ENCODE measurements around the gene FGF11. TPM values are rescaled to one million over a fixed set of nuclear protein-coding genes. Genes with fewer than 3 reads are reported as not detected.
A peak's percentile ranks its signal among the peaks of the same experiment; 100 is the strongest.

The FGF11 gene
- total and polyA plus RNA-seq, 7 experiments from 2014 or later, result 0.09 to 39.7 (median 3.3) TPM; not detected in 1

GRCh38 chr17:7425756-7426155 is 13.6 kb upstream of the FGF11 start:
- DNase-seq (no peak), ATAC-seq (no peak)
- Histone ChIP-seq H3K4me3 (ENCODE audit: low read length) (no peak overlapping the region), H3K36me3 (ENCODE audit: control insufficient read depth in 2 of 3, insufficient read depth in 3 of 3, low read length in 3 of 3) (no peaks in the 10 kb centered on the region), H3K27me3 (ENCODE audit: control insufficient read depth in 2 of 2, insufficient read depth in 2 of 2, low read length in 2 of 2) (no peaks in the 10 kb centered on the region), H3K9me3 (ENCODE audit: control insufficient read depth in 2 of 3, low read length in 3 of 3) (no peaks in the 10 kb centered on the region), H3K4me1 (ENCODE audit: control insufficient read depth in 2 of 2, insufficient read depth in 2 of 2, low read length in 2 of 2) (no peaks in the 10 kb centered on the region), H3K27ac (ENCODE audit: low read depth, low read length) (no peak overlapping the region)
- peak overlapping the region in 1 of 9 donors; percentile 46 for H3K27ac Mint-ChIP-seq
- peaks cover 0 to 3% (median 0%) of the 10 kb centered on the region in 5 donors for H3K27me3 Mint-ChIP-seq
- no peaks in the 10 kb centered on the region for H3K36me3 Mint-ChIP-seq
- ChIA-PET POLR2A (interaction anchor here (0.6 to 1.9 kb wide), 4 partner anchors 9 to 90 kb away, joined by 3 to 6 read pairs (median 4); partner anchors contain the start of gene TMEM102), CTCF (no interaction called here)
- intact Hi-C loops (cut with micrococcal nuclease), result no loop called here
- no peak overlapping the region for H3K4me3 Mint-ChIP-seq
- peaks cover 0 to 2% (median 0%) of the 10 kb centered on the region in 11 donors for H3K9me3 Mint-ChIP-seq
- H3K4me1 Mint-ChIP-seq, result peaks cover 0 to 1% (median 0%) of the 10 kb centered on the region in 7 donors

- intact Hi-C loops (cut with micrococcal nuclease), result no loop called here
- peaks cover 0 to 2% (median 0%) of the 10 kb centered on the region in 11 donors for H3K9me3 Mint-ChIP-seq
- peaks cover 0 to 3% (median 0%) of the 10 kb centered on the region in 5 donors for H3K27me3 Mint-ChIP-seq
- H3K4me1 ChIP-seq (ENCODE audit: control insufficient read depth in 2 of 2, insufficient read depth in 2 of 2, low read length in 2 of 2), result no peaks in the 10 kb centered on the region
- no peaks in the 10 kb centered on the region for H3K9me3 ChIP-seq (ENCODE audit: control insufficient read depth in 2 of 3, low read length in 3 of 3)
- no peaks in the 10 kb centered on the region for H3K27me3 ChIP-seq (ENCODE audit: control insufficient read depth in 2 of 2, insufficient read depth in 2 of 2, low read length in 2 of 2)
- no peak for ATAC-seq
- H3K27ac ChIP-seq (ENCODE audit: low read depth, low read length), result no peak overlapping the region
- no peak overlapping the region for H3K4me3 Mint-ChIP-seq
- peaks cover 0 to 3% (median 0%) of the 10 kb centered on the region in 7 donors for H3K4me1 Mint-ChIP-seq
- no peak overlapping the region for H3K4me3 ChIP-seq (ENCODE audit: low read length)
- peak overlapping the region in 2 of 9 donors; percentile 29 to 46 for H3K27ac Mint-ChIP-seq
- ChIA-PET CTCF (no interaction called here), POLR2A (interaction anchor here (0.6 kb wide), 1 partner anchor 223 kb away, joined by 3 read pairs; no protein-coding TSS in a partner anchor)
- no peaks in the 10 kb centered on the region for H3K36me3 Mint-ChIP-seq
- DNase-seq, result no peak
- H3K36me3 ChIP-seq (ENCODE audit: control insufficient read depth in 2 of 3, insufficient read depth in 3 of 3, low read length in 3 of 3), result no peaks in the 10 kb centered on the region
Measured at GRCh38 chr17:7426203-7426863, 13.0 kb upstream of the FGF11 start.

- intact Hi-C loops (cut with micrococcal nuclease), result no loop called here
- ChIA-PET CTCF (no interaction called here), POLR2A (interaction anchor here (0.6 kb wide), 2 partner anchors 223 to 226 kb away, joined by 3 read pairs; no protein-coding TSS in a partner anchor)
- Mint-ChIP-seq H3K27me3 (peaks cover 0 to 3% (median 0%) of the 10 kb centered on the region in 5 donors), H3K27ac (no peak overlapping the region), H3K4me3 (no peak overlapping the region), H3K36me3 (no peaks in the 10 kb centered on the region), H3K9me3 (peaks cover 0 to 2% (median 0%) of the 10 kb centered on the region in 11 donors), H3K4me1 (peaks cover 0 to 3% (median 0%) of the 10 kb centered on the region in 7 donors)
- H3K27ac ChIP-seq (ENCODE audit: low read depth, low read length), result no peak overlapping the region
- no peaks in the 10 kb centered on the region for H3K36me3 ChIP-seq (ENCODE audit: control insufficient read depth in 2 of 3, insufficient read depth in 3 of 3, low read length in 3 of 3)
- H3K4me3 ChIP-seq (ENCODE audit: low read length), result no peak overlapping the region
- DNase-seq (no peak), ATAC-seq (no peak)
- H3K9me3 ChIP-seq (ENCODE audit: control insufficient read depth in 2 of 3, low read length in 3 of 3), result no peaks in the 10 kb centered on the region
- H3K27me3 ChIP-seq (ENCODE audit: control insufficient read depth in 2 of 2, insufficient read depth in 2 of 2, low read length in 2 of 2), result no peaks in the 10 kb centered on the region
- no peaks in the 10 kb centered on the region for H3K4me1 ChIP-seq (ENCODE audit: control insufficient read depth in 2 of 2, insufficient read depth in 2 of 2, low read length in 2 of 2)
Measured at GRCh38 chr17:7426896-7427489, 12.3 kb upstream of the FGF11 start.

- Histone ChIP-seq H3K9me3 (ENCODE audit: control insufficient read depth in 2 of 3, low read length in 3 of 3) (no peaks in the 10 kb centered on the region), H3K4me3 (ENCODE audit: low read length) (no peak overlapping the region), H3K27me3 (ENCODE audit: control insufficient read depth in 2 of 2, insufficient read depth in 2 of 2, low read length in 2 of 2) (no peaks in the 10 kb centered on the region), H3K36me3 (ENCODE audit: control insufficient read depth in 2 of 3, insufficient read depth in 3 of 3, low read length in 3 of 3) (no peaks in the 10 kb centered on the region), H3K27ac (ENCODE audit: low read depth, low read length) (no peak overlapping the region), H3K4me1 (ENCODE audit: control insufficient read depth in 2 of 2, insufficient read depth in 2 of 2, low read length in 2 of 2) (no peaks in the 10 kb centered on the region)
- Mint-ChIP-seq H3K9me3 (peaks cover 0 to 2% (median 0%) of the 10 kb centered on the region in 11 donors), H3K27ac (no peak overlapping the region), H3K27me3 (peaks cover 0 to 3% (median 0%) of the 10 kb centered on the region in 5 donors), H3K4me1 (peaks cover 0 to 3% (median 0%) of the 10 kb centered on the region in 7 donors), H3K4me3 (no peak overlapping the region), H3K36me3 (no peaks in the 10 kb centered on the region)
- ChIA-PET CTCF (no interaction called here), POLR2A (interaction anchor here (0.6 to 0.9 kb wide), 2 partner anchors 43 to 227 kb away, joined by 3 to 4 read pairs; no protein-coding TSS in a partner anchor)
- DNase-seq (no peak), ATAC-seq (no peak)
- intact Hi-C loops (cut with micrococcal nuclease), result no loop called here
Measured at GRCh38 chr17:7427549-7427948, 11.8 kb upstream of the FGF11 start.

- Mint-ChIP-seq H3K36me3 (no peaks in the 10 kb centered on the region), H3K4me1 (peaks cover 0 to 3% (median 0%) of the 10 kb centered on the region in 7 donors), H3K27me3 (peaks cover 0 to 3% (median 0%) of the 10 kb centered on the region in 5 donors), H3K4me3 (no peak within 1 kb of the TSS), H3K27ac (no peak within 1 kb of the TSS), H3K9me3 (peaks cover 0 to 2% (median 0%) of the 10 kb centered on the region in 11 donors)
- CTCF ChIA-PET, result no interaction called here
- no peak within 1 kb of the TSS for H3K4me3 ChIP-seq (ENCODE audit: low read length)
- no peaks in the 10 kb centered on the region for H3K9me3 ChIP-seq (ENCODE audit: control insufficient read depth in 2 of 3, low read length in 3 of 3)
- intact Hi-C loops (cut with micrococcal nuclease), result no loop called here
- ATAC-seq, result no peak
- H3K36me3 ChIP-seq (ENCODE audit: control insufficient read depth in 2 of 3, insufficient read depth in 3 of 3, low read length in 3 of 3), result no peaks in the 10 kb centered on the region
- POLR2A ChIA-PET, result interaction anchor here (0.9 kb wide), 1 partner anchor 44 kb away, joined by 4 read pairs; no protein-coding TSS in a partner anchor
- H3K27me3 ChIP-seq (ENCODE audit: control insufficient read depth in 2 of 2, insufficient read depth in 2 of 2, low read length in 2 of 2), result no peaks in the 10 kb centered on the region
- H3K4me1 ChIP-seq (ENCODE audit: control insufficient read depth in 2 of 2, insufficient read depth in 2 of 2, low read length in 2 of 2), result no peaks in the 10 kb centered on the region
- H3K27ac ChIP-seq (ENCODE audit: low read depth, low read length), result no peak within 1 kb of the TSS
- no peak for DNase-seq
Measured at GRCh38 chr17:7428557-7428956, 10.8 kb upstream of the FGF11 start, which contains the start of gene SPEM3. Gene SPEM3 (plus strand): TSS chr17:7428857. CDS start chr17:7428903, 46 bp downstream.

GRCh38 chr17:7429722-7430121 is 9.6 kb upstream of the FGF11 start:
- Histone ChIP-seq H3K27ac (ENCODE audit: low read depth, low read length) (no peak overlapping the region), H3K4me1 (ENCODE audit: control insufficient read depth in 2 of 2, insufficient read depth in 2 of 2, low read length in 2 of 2) (no peaks in the 10 kb centered on the region), H3K27me3 (ENCODE audit: control insufficient read depth in 2 of 2, insufficient read depth in 2 of 2, low read length in 2 of 2) (no peaks in the 10 kb centered on the region), H3K36me3 (ENCODE audit: control insufficient read depth in 2 of 3, insufficient read depth in 3 of 3, low read length in 3 of 3) (no peaks in the 10 kb centered on the region), H3K4me3 (ENCODE audit: low read length) (no peak overlapping the region), H3K9me3 (ENCODE audit: control insufficient read depth in 2 of 3, low read length in 3 of 3) (no peaks in the 10 kb centered on the region)
- DNase-seq (no peak), ATAC-seq (peak; percentile 29)
- intact Hi-C loops (cut with micrococcal nuclease), result loop anchor here in 1 of 2 donors (10.0 kb wide), 1 partner anchor 415 kb away; the partner anchor contains the start of gene RNASEK
- ChIA-PET CTCF (no interaction called here), POLR2A (no interaction called here)
- peaks cover 0 to 2% (median 0%) of the 10 kb centered on the region in 11 donors for H3K9me3 Mint-ChIP-seq
- no peak overlapping the region for H3K27ac Mint-ChIP-seq
- peaks cover 0 to 3% (median 0%) of the 10 kb centered on the region in 5 donors for H3K27me3 Mint-ChIP-seq
- H3K4me3 Mint-ChIP-seq, result no peak overlapping the region
- H3K36me3 Mint-ChIP-seq, result no peaks in the 10 kb centered on the region
- peaks cover 0 to 3% (median 0%) of the 10 kb centered on the region in 7 donors for H3K4me1 Mint-ChIP-seq
